HCT116 (cell line): ENCODE measurements around the gene LY6G5B.

ENCODE experiments used
- CTCF ChIP-seq, 3 experiments: fragments of 200-600 bp in 1 of 3; sonication (generic) in 1 of 3; IDR thresholded peaks in 2 of 3; conservative IDR thresholded peaks in 1 of 3; 2 replicates each; pipeline ENCODE4 v1.5.1; 2012 to 2017; ENCODE audit warnings: low read depth in 2 of 3, low read length in 2 of 3, antibody characterized with exemption in 1 of 3, borderline replicate concordance in 1 of 3, control low read depth in 1 of 3, mild to moderate bottlenecking in 1 of 3, mixed read lengths in 1 of 3, mixed run types in 1 of 3, moderate library complexity in 1 of 3; ENCODE audit not compliant: insufficient read depth in 1 of 3
- EZH2 ChIP-seq: fragments of 200-600 bp; sonication (generic); IDR thresholded peaks from 2 replicates; pipeline ENCODE4 v1.6.1; 2017; ENCODE audit warnings: antibody characterized with exemption, mixed run types
- EZH2phosphoT487 ChIP-seq: fragments of 200-600 bp; IDR thresholded peaks from 2 replicates; pipeline ENCODE4 v1.6.1; 2018; ENCODE audit warnings: antibody characterized with exemption, borderline replicate concordance
- POLR2AphosphoS5 ChIP-seq: IDR thresholded peaks from 2 replicates; pipeline ENCODE4 v1.6.1; 2011; ENCODE audit warnings: mild to moderate bottlenecking, low read depth, low read length, moderate library complexity

- no peak for TF ChIP-seq CTCF (IDR thresholded peaks at IDR 0.05 in 2 of 3, conservative IDR thresholded peaks at IDR 0.05 in 1 of 3; ENCODE audit: borderline replicate concordance in 1 of 3, insufficient read depth in 1 of 3, low read depth in 2 of 3, low read length in 2 of 3)
- TF ChIP-seq EZH2: no peak
- no peak for TF ChIP-seq POLR2AphosphoS5
- TF ChIP-seq EZH2phosphoT487: no peak
Observed at GRCh38 chr6:31658158-31658688, 11.6 kb upstream of the LY6G5B start.
